ENCODE results near the gene KIF5A. TPM values are rescaled to one million over a fixed set of nuclear protein-coding genes. Genes with fewer than 3 reads are reported as not detected.
"Not testable (repeated sequence)": the region's sequence is repeated elsewhere in the genome, so short reads cannot be mapped to it uniquely, and the experiment has no call there.

The KIF5A gene
- total RNA-seq, 1 donor from 2014 or later = 0.82 TPM

GRCh38 chr12:57609101-57609780 lies 59.4 kb downstream of the KIF5A start:
- peak; percentile 20 for DNase-seq

- DNase-seq = peak; percentile 48
These were observed 60.1 kb downstream of the KIF5A start for GRCh38 chr12:57609781-57610553.

DNA sequence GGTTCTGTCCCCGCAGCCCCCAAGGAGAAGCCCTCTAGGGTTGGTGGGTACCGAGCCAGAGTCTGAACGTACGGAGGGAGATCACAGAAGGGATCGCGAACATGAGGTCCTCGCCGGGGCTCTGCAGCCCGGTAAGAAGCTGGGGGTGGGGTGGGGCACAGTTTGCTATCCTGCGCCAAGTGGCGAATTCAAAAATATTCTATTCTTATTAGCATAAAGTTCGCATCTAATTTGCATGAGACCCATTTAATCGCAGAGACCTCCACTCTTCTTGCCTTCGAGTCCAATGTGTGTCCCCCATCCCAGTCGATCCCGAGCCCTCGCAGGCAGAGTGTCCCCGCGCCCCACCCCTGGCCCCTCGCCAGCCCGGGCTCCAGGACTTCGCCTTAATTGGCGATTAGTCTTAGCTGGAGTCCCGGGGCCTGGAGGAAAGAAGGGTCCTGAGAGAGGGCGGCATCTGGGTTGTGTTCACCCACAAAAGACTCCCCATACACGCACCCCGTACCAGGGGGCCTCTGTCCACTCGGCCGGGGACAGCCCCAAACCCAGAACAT lies 60.8 kb downstream of the KIF5A start:
- DNase-seq = peak; percentile 70

DNA sequence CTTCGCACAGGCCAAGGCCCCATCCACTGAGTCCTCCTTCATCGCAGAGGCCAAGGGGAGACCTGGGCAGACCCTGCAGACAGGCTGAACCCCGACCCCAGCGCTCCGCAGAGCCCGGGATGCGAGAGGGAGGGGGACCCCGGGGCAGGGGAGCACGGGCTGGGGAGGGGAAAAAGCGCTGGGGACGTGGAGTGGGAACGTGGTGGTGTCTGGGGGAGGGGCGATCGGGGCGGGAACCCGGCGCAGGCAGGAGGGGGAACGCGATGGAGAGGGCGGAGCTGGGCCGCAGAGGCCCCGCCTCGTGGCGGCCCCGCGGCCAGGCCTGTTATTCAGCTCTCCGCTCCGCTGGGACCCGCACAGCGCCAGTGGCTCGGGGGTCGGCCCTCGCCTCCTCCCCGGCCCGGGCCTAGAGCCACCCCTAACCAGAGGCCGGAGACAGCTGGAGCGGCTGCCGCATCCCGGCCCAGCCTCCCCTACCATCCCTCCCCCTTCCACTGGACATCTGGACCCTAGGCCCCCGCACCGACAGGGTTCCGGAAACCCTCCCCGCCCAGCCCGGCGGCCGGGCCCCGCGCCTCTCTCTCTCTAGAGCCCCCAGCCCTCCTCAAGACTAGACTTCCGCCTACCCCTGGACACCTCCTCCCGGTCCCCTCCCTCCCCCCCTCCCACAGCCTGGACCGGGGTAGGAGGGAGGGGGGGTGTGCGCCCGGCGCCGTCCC lies 61.4 kb downstream of the KIF5A start, which contains the start of gene ARHGEF25:
ARHGEF25 (plus strand) TSS at position 328 of the 719 bp plus-strand sequence. CDS start 460 bp downstream, outside the sequence.
- peak; percentile 91 for DNase-seq

DNA sequence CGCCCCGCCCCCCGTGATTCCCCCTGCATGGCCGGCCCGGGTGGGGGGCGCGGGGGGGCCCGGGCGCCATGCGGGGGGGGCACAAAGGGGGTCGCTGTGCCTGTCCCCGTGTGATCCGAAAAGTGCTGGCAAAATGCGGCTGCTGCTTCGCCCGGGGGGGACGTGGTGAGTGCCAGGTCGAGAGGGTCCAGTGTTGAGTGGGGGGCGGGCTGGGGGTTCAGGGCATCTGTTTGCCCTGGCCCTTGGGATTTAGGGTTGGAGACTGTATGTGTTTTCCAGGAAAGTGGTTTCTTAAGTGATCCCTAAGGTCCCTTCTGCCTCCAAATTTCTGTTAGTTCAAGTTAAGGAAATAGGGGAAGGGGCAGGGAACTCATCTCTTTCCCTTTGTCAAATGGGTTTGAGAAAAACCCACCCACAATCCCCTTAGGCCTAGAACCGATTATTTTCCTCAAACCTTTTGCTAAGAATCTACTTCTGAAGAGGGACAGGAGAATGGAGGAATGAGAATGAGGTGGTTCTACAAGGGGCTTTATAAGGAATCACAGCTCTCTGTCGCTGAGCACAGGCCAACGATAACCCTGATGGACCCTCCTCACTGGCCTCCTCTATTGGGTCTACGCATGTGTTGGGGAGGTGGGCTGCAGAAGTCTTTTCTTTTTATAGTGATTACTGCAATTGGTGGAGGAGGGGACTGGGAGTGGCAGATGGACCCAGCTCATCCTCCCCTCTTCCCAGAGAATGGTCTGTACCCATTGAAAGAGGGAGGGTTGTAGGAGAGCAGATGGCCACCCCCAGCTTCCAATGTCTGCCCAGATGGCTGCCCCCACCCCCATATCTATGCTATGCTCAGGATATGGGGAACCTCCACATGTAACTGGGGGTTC lies 62.2 kb downstream of the KIF5A start:
- no peak for DNase-seq

- DNase-seq = no peak
These were observed 63.0 kb downstream of the KIF5A start for GRCh38 chr12:57612711-57613426.

- DNase-seq = no peak
These were observed 63.7 kb downstream of the KIF5A start for GRCh38 chr12:57613427-57614109.

GRCh38 chr12:57614178-57614947 lies 64.5 kb downstream of the KIF5A start:
- DNase-seq = peak; percentile 35

- no peak for DNase-seq
These were observed 65.2 kb downstream of the KIF5A start for GRCh38 chr12:57614948-57615500.

DNA sequence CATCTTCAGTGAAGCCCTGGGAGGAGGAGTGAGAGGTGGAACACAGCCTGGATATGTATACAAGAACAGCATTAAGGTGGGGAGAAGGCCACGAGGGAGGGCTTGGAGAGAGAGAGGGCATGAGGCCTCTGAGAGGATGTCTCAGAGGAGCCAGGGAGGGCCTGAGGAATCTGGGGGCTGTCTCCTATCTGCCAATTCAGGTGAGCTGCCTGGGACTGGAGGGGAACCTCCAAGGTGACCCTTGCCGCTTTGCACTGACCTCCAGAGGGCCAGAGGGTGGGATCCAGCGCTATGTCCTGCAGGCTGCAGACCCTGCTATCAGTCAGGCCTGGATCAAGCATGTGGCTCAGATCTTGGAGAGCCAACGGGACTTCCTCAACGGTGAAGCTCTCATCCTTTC lies 65.8 kb downstream of the KIF5A start:
- no peak for DNase-seq

DNA sequence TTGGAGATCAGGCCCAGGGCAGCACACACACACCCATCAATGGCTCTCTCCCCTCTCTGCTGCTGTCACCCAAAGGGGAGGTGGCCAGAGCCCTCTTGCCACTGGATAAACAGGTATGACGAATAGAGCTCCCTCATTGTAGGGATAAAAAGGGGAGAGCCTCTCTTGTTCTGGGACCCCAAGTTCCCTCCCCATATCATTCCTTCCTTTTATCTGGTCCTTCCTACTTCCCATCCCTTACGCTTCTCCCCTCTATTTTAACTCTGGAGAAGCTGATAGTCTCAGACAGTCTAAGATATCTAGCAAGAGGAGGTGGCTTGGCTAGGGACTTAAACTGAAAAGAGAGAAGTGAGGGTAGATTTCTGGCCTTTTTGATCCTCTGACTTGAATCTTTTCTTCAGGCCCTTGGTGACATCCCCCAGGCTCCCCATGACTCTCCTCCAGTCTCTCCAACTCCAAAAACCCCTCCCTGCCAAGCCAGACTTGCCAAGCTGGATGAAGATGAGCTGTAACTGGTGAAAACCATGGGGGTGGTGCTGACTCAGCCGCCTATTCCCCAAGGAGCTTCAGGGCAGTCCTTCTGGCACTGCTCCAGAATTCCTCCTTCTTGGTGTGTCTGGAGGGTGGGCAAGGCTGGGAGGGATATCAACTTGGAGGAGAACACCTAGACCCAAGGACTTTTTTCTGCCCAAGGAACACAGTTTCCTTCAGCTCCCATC lies 66.7 kb downstream of the KIF5A start:
- no peak for DNase-seq

DNA sequence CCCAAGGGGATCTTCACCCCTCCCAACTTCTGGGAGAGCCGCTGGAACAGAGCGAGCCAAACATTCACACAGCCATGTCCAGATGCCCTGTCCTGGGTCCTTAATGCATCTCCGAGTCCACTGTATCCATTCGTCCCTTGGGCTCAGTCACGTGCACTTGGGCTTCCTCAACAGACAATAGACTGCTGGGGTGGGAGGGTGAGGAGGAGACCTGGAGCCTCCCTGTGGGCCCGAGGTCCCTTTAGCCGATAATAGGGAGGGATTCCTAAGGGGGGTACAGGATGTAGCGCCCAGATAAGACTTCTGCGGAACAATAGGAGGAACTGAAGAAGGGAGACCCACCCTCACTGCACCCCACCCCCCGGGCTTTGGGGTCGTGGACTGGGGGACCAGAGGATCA lies 68.1 kb downstream of the KIF5A start:
- no peak for DNase-seq

DNA sequence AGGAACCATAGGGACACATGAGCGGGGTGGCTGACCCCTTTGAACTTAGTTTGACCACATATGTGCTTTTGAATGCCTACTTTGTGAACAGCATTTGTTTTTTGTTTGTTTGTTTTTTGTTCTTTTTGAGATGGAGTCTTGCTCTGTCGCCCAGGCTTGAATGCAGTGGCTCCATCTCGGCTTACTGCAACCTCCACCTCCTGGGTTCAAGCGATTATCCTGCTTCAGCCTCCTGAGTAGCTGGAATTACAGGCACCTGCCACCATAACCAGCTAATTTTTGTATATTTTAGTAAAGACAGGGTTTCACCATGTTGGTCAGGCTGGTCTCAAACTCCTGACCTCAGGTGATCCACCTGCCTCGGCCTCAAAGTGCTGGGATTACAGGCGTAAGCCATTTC lies 68.6 kb downstream of the KIF5A start:
- DNase-seq = not testable (repeated sequence)

DNA sequence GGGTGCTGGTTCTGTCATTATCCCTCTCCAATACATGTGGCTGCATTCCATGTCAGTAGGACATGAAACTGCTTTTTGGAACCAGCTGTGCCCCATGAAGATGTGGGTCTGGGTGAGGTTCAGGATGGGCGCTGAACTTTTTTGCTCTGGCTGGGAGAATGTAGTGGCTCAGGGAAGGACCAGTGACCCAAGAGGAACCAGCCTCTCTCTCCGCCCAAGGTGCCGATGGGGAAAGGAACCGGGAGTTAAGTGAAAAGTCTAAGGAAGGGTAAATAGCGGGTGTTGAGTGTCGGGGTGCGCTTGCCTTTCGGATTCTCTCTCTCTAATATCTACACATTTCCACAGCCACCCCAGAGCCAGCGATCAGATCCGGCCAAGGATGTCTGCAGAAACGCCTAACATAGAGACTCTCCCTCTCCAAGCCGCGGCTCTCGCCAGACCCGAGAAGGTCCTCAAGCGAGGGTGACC lies 69.2 kb downstream of the KIF5A start:
- DNase-seq = no peak

- no peak for DNase-seq
These were observed 69.8 kb downstream of the KIF5A start for GRCh38 chr12:57619434-57620244.

DNA sequence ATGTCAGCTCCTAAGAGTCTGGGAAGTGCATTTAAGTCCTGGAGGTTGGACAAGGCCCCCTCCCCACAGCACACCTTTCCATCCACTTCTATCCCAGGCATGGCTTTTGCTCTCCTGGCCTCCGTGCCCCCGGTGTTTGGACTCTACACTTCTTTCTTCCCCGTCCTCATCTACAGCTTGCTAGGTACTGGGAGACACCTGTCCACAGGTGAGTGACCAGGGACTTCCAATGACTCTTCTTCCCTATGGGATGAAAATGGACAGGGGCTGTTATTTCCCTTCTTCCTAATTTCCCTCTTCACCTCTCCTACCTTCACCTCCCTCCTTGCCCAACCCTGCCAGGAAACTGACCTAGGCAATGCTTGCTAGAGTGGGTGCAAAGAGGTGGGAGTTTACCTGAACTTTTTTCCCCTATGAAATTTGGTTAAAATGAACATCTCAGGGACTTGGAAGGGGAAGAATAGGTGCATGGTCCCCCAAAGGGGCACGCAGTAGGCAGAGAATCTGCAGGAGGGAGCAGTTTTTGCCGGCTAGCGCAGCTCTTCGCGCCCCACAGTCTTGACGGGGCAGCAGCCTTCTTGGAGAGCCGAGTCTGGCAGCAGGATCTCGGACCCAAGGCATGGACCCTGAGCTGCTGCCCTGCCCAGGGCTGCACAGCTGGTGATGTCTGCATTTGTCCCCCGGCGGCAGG lies 70.5 kb downstream of the KIF5A start:
- no peak for DNase-seq

Measured in tongue (tissue), 2 donors.